ENCODE results near the gene HARS2. TPM values are rescaled to one million over a fixed set of nuclear protein-coding genes. Genes with fewer than 3 reads are reported as not detected.
A peak's percentile ranks its signal among the peaks of the same experiment; 100 is the strongest.
"Not testable (repeated sequence)": the region's sequence is repeated elsewhere in the genome, so short reads cannot be mapped to it uniquely, and the experiment has no call there.

The HARS2 gene
- total RNA-seq, 2 donors from 2014 or later: 24.7 to 30.2 TPM

- H3K27me3 Mint-ChIP-seq: peaks cover 5% of the 10 kb centered on the region
- H3K9me3 Mint-ChIP-seq: no peaks in the 10 kb centered on the region
- H3K4me1 Mint-ChIP-seq: peaks cover 4% of the 10 kb centered on the region
- H3K4me3 Mint-ChIP-seq: peak overlapping the region; percentile 44
- H3K27ac Mint-ChIP-seq: peak overlapping the region; percentile 79
- no peak for ATAC-seq (replicated peaks)
- no peaks in the 10 kb centered on the region for H3K36me3 Mint-ChIP-seq (ENCODE audit: low read depth)
Measured at GRCh38 chr5:140718266-140718592, 27.0 kb downstream of the HARS2 start.

GRCh38 chr5:140720738-140721137, 29.5 kb downstream of the HARS2 start:
- H3K27me3 Mint-ChIP-seq; H3K4me3 Mint-ChIP-seq; H3K27ac Mint-ChIP-seq; H3K9me3 Mint-ChIP-seq; H3K36me3 Mint-ChIP-seq (ENCODE audit: low read depth); H3K4me1 Mint-ChIP-seq; ATAC-seq (replicated peaks): not testable (repeated sequence)

- not testable (repeated sequence) for H3K4me3 Mint-ChIP-seq; H3K27me3 Mint-ChIP-seq; H3K36me3 Mint-ChIP-seq (ENCODE audit: low read depth); ATAC-seq (replicated peaks); H3K9me3 Mint-ChIP-seq; H3K4me1 Mint-ChIP-seq; H3K27ac Mint-ChIP-seq
Measured at GRCh38 chr5:140721395-140721794, 30.1 kb downstream of the HARS2 start.

GRCh38 chr5:140725799-140726471, 34.7 kb downstream of the HARS2 start:
- H3K4me1 Mint-ChIP-seq: peaks cover 18% of the 10 kb centered on the region
- H3K36me3 Mint-ChIP-seq (ENCODE audit: low read depth): peaks cover 10% of the 10 kb centered on the region
- H3K9me3 Mint-ChIP-seq: peaks cover 3% of the 10 kb centered on the region
- ATAC-seq (replicated peaks): peak; percentile 96
- peaks cover 11% of the 10 kb centered on the region for H3K27me3 Mint-ChIP-seq
- H3K4me3 Mint-ChIP-seq: peak overlapping the region; percentile 79
- peak overlapping the region; percentile 100 for H3K27ac Mint-ChIP-seq

GRCh38 chr5:140733098-140733497, 41.8 kb downstream of the HARS2 start:
- no peak overlapping the region for H3K27ac Mint-ChIP-seq
- H3K4me1 Mint-ChIP-seq: peaks cover 5% of the 10 kb centered on the region
- no peaks in the 10 kb centered on the region for H3K36me3 Mint-ChIP-seq (ENCODE audit: low read depth)
- H3K27me3 Mint-ChIP-seq: peaks cover 33% of the 10 kb centered on the region
- peaks cover 5% of the 10 kb centered on the region for H3K9me3 Mint-ChIP-seq
- H3K4me3 Mint-ChIP-seq: no peak overlapping the region
- ATAC-seq (replicated peaks): no peak

- Mint-ChIP-seq H3K9me3 (peaks cover 5% of the 10 kb centered on the region), H3K27ac (no peak overlapping the region), H3K27me3 (peaks cover 33% of the 10 kb centered on the region), H3K4me3 (no peak overlapping the region), H3K36me3 (ENCODE audit: low read depth) (no peaks in the 10 kb centered on the region), H3K4me1 (no peaks in the 10 kb centered on the region)
- no peak for ATAC-seq (replicated peaks)
Measured at GRCh38 chr5:140734354-140734753, 43.1 kb downstream of the HARS2 start.

- Mint-ChIP-seq H3K27ac (no peak overlapping the region), H3K4me1 (no peaks in the 10 kb centered on the region), H3K4me3 (no peak overlapping the region), H3K27me3 (peaks cover 34% of the 10 kb centered on the region), H3K36me3 (ENCODE audit: low read depth) (no peaks in the 10 kb centered on the region), H3K9me3 (peaks cover 16% of the 10 kb centered on the region)
- ATAC-seq (replicated peaks): no peak
Measured at GRCh38 chr5:140737486-140737885, 46.2 kb downstream of the HARS2 start.

GRCh38 chr5:140741967-140742366, 50.7 kb downstream of the HARS2 start:
- ATAC-seq (replicated peaks): no peak
- Mint-ChIP-seq H3K27ac (no peak overlapping the region), H3K9me3 (peaks cover 20% of the 10 kb centered on the region), H3K4me1 (no peaks in the 10 kb centered on the region), H3K4me3 (no peak overlapping the region), H3K36me3 (ENCODE audit: low read depth) (no peaks in the 10 kb centered on the region), H3K27me3 (peaks cover 11% of the 10 kb centered on the region)

Other genes starting within 250 kb of the HARS2 start
- 10 to 100 TPM in 1 of 2 donors, 1 to 10 TPM in 1; 8.9 to 11.8 TPM for gene EIF4EBP3, start 143.8 kb upstream of the HARS2 start, total RNA-seq
- 10 to 100 TPM; 32.3 to 39.1 TPM for gene SRA1, start 134.0 kb upstream of the HARS2 start, total RNA-seq
- 10 to 100 TPM; 20.5 to 56.6 TPM for gene APBB3, start 126.9 kb upstream of the HARS2 start, total RNA-seq
- gene SLC35A4, start 126.6 kb upstream of the HARS2 start, total RNA-seq: 10 to 100 TPM; 56.0 to 89.6 TPM
- under 1 TPM; 0.32 to 0.39 TPM for gene CD14, start 58.3 kb upstream of the HARS2 start, total RNA-seq
- gene TMCO6, start 52.0 kb upstream of the HARS2 start, total RNA-seq: 10 to 100 TPM; 22.9 to 30.6 TPM
- gene NDUFA2, start 43.8 kb upstream of the HARS2 start, total RNA-seq: 10 to 100 TPM; 48.1 to 63.9 TPM
- 10 to 100 TPM; 76.9 to 85.8 TPM for gene IK, start 43.6 kb upstream of the HARS2 start, total RNA-seq
- 10 to 100 TPM; 38.8 TPM for gene WDR55, start 26.6 kb upstream of the HARS2 start, total RNA-seq
- gene DND1, start 17.9 kb upstream of the HARS2 start, total RNA-seq: 1 to 10 TPM; 3.0 to 3.4 TPM
- gene HARS1, start 85 bp upstream of the HARS2 start, total RNA-seq: 100 to 1,000 TPM in 1 of 2 donors, 10 to 100 TPM in 1; 82.2 to 103 TPM
- gene ZMAT2, start 9.0 kb downstream of the HARS2 start, total RNA-seq: 10 to 100 TPM; 47.5 to 58.0 TPM
- not detected for gene PCDHA1, start 94.7 kb downstream of the HARS2 start, total RNA-seq
- not detected for gene PCDHA2, start 103.4 kb downstream of the HARS2 start, total RNA-seq
- gene PCDHA3, start 109.6 kb downstream of the HARS2 start, total RNA-seq: not detected
- gene PCDHA4, start 115.6 kb downstream of the HARS2 start, total RNA-seq: not detected
- not detected for gene PCDHA5, start 130.2 kb downstream of the HARS2 start, total RNA-seq
- not detected for gene PCDHA6, start 136.5 kb downstream of the HARS2 start, total RNA-seq
- not detected for gene PCDHA7, start 142.8 kb downstream of the HARS2 start, total RNA-seq
- not detected for gene PCDHA8, start 149.7 kb downstream of the HARS2 start, total RNA-seq
- not detected for gene PCDHA9, start 156.9 kb downstream of the HARS2 start, total RNA-seq
- gene PCDHA10, start 164.4 kb downstream of the HARS2 start, total RNA-seq: not detected
- not detected for gene PCDHA11, start 177.5 kb downstream of the HARS2 start, total RNA-seq
- not detected for gene PCDHA12, start 183.9 kb downstream of the HARS2 start, total RNA-seq
- not detected for gene PCDHA13, start 190.7 kb downstream of the HARS2 start, total RNA-seq
- not detected for gene PCDHAC1, start 234.8 kb downstream of the HARS2 start, total RNA-seq